ENCODE measurements around the gene ADAMTSL1. TPM values are rescaled to one million over a fixed set of nuclear protein-coding genes. Genes with fewer than 3 reads are reported as not detected.

ADAMTSL1 gene
- total and polyA plus RNA-seq, 5 donors from 2014 or later, result not detected

DNA sequence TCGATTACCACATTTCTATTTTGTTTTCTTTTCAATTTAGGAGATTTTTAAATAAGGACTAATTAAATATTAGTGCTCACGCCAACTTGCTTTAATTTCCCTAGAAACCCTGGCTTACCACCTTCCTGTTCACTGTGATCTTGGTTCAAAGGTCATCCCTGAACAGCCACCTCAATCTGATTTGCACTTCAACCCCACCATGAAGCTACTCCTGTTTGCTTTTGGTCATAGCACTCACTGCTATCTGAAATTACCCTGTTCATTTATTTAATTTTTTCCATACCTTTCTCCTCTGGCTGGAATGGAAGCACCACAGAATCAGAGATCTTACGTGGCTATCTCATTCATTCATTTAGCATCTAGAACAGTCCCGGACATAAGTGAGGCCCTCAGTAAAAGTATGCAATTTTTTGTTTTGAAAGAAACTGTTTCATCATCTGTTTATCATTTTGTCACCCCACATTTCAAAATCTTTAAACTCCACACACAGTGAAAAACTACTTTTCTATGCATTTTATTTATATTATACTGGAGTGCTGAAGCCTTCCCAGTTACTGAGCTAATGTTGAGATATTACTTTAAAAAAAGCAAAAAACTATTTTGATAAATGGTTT lies 17.2 kb upstream of the ADAMTSL1 start:
- Histone ChIP-seq H3K27me3 (ENCODE audit: control insufficient read depth, insufficient read depth, low read length) (no peaks in the 10 kb centered on the region), H3K4me3 (ENCODE audit: low read depth, low read length) (no peak overlapping the region), H3K9me3 (ENCODE audit: control insufficient read depth in 2 of 2, low read length in 2 of 2) (no peaks in the 10 kb centered on the region), H3K36me3 (ENCODE audit: control insufficient read depth, insufficient read depth, low read length) (no peaks in the 10 kb centered on the region), H3K27ac (ENCODE audit: insufficient read depth, low read length, poor library complexity, severe bottlenecking) (no peak overlapping the region), H3K4me1 (ENCODE audit: control insufficient read depth, insufficient read depth, low read length, poor library complexity, severe bottlenecking) (no peaks in the 10 kb centered on the region)
- peaks cover 0 to 4% (median 0%) of the 10 kb centered on the region in 7 donors for H3K9me3 Mint-ChIP-seq
- H3K4me3 Mint-ChIP-seq, result no peak overlapping the region
- no peaks in the 10 kb centered on the region for H3K27me3 Mint-ChIP-seq
- no peak overlapping the region for H3K27ac Mint-ChIP-seq
- no peaks in the 10 kb centered on the region for H3K36me3 Mint-ChIP-seq
- H3K4me1 Mint-ChIP-seq, result no peaks in the 10 kb centered on the region
- DNase-seq (no peak), ATAC-seq (ENCODE audit: low read depth in 2 of 2) (no peak)

DNA sequence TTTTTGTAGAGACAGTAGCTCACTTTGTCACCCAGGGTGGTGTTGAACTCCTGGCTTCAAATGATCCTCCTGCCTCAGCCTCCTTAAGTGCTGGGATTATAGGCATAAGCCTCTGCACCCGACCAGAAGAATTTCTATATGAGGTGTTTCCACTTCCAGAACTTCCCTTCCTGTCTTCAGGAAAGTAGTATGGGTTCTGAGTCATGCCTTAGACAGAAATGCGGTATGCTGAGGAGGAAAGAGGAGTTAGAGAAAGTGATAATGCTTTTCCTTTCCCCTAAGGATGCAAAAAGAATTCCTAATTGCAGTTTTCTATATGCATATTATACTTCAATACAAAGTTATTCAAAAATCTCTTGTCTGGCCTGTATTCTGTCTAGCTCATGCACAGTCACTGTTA lies 16.4 kb upstream of the ADAMTSL1 start:
- Histone ChIP-seq H3K4me1 (ENCODE audit: control insufficient read depth, insufficient read depth, low read length, poor library complexity, severe bottlenecking) (no peaks in the 10 kb centered on the region), H3K36me3 (ENCODE audit: control insufficient read depth, insufficient read depth, low read length) (no peaks in the 10 kb centered on the region), H3K9me3 (ENCODE audit: control insufficient read depth in 2 of 2, low read length in 2 of 2) (no peaks in the 10 kb centered on the region), H3K27ac (ENCODE audit: insufficient read depth, low read length, poor library complexity, severe bottlenecking) (no peak overlapping the region), H3K4me3 (ENCODE audit: low read depth, low read length) (no peak overlapping the region), H3K27me3 (ENCODE audit: control insufficient read depth, insufficient read depth, low read length) (no peaks in the 10 kb centered on the region)
- H3K27me3 Mint-ChIP-seq, result no peaks in the 10 kb centered on the region
- H3K9me3 Mint-ChIP-seq, result peaks cover 0 to 3% (median 0%) of the 10 kb centered on the region in 7 donors
- no peak for ATAC-seq (ENCODE audit: low read depth in 2 of 2)
- H3K4me3 Mint-ChIP-seq, result no peak overlapping the region
- H3K27ac Mint-ChIP-seq, result no peak overlapping the region
- no peaks in the 10 kb centered on the region for H3K4me1 Mint-ChIP-seq
- H3K36me3 Mint-ChIP-seq, result no peaks in the 10 kb centered on the region
- DNase-seq, result no peak

DNA sequence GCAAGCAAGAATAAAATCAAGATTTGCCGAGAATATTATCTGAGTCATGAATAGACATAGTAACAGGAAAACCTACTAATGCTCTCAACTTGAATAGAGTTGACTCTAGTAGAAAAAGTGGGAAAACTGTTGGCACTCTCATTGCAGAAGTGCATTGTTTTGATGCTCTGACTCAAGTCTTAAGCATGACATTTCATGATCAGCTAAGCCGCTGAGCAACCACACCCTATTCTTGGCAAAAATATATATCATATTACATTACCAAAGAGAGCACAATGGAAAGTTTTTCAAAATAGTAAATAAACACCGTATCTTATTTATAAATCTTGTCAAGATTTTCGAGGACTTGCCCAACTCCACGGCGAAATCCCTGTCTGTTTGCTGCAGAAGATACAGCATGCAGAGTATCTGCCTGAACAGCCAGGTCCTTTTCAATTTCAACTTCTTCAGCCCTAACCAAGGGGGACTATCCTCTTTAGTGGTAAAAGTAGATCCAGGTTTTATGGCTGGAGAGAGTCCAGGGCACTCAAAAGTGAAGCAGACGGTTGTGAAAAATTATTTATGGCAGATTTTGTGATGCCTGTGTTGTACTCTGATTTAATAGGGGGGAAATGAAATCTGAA lies 13.9 kb upstream of the ADAMTSL1 start:
- H3K4me3 Mint-ChIP-seq, result no peak overlapping the region
- no peaks in the 10 kb centered on the region for H3K36me3 Mint-ChIP-seq

DNA sequence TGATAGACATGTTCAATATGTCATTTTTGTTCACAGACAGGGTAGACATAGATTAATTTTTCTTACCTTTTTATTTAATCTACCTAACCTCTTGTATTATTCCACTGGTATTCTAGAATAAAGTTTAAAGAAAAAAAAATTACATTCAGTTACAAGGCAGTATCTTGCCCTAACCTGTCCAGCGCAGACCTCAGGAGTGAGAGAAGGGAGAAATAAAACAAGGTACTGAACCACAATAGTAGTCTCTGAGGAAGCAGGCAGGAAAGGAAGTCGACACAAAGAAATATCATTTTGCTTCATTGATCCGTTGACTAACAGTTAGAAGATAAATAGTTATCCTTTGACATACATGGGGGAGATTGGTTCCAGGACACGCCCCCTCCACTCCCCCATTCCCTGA lies 12.5 kb upstream of the ADAMTSL1 start:
- Histone ChIP-seq H3K27ac (ENCODE audit: insufficient read depth, low read length, poor library complexity, severe bottlenecking) (no peak overlapping the region), H3K4me3 (ENCODE audit: low read depth, low read length) (no peak overlapping the region), H3K9me3 (ENCODE audit: control insufficient read depth in 2 of 2, low read length in 2 of 2) (no peaks in the 10 kb centered on the region), H3K27me3 (ENCODE audit: control insufficient read depth, insufficient read depth, low read length) (no peaks in the 10 kb centered on the region), H3K36me3 (ENCODE audit: control insufficient read depth, insufficient read depth, low read length) (no peaks in the 10 kb centered on the region), H3K4me1 (ENCODE audit: control insufficient read depth, insufficient read depth, low read length, poor library complexity, severe bottlenecking) (no peaks in the 10 kb centered on the region)
- Mint-ChIP-seq H3K36me3 (no peaks in the 10 kb centered on the region), H3K4me1 (no peaks in the 10 kb centered on the region), H3K9me3 (peaks cover 0 to 2% (median 0%) of the 10 kb centered on the region in 7 donors), H3K27ac (no peak overlapping the region), H3K27me3 (no peaks in the 10 kb centered on the region), H3K4me3 (no peak overlapping the region)
- DNase-seq, result no peak
- ATAC-seq (ENCODE audit: low read depth in 2 of 2), result no peak

More for the DNA sequence above, 13.9 kb upstream of the ADAMTSL1 start:
- Mint-ChIP-seq H3K4me1 (no peaks in the 10 kb centered on the region), H3K27me3 (no peaks in the 10 kb centered on the region), H3K27ac (no peak overlapping the region), H3K9me3 (peaks cover 0 to 2% (median 0%) of the 10 kb centered on the region in 7 donors)
- Histone ChIP-seq H3K27me3 (ENCODE audit: control insufficient read depth, insufficient read depth, low read length) (no peaks in the 10 kb centered on the region), H3K9me3 (ENCODE audit: control insufficient read depth in 2 of 2, low read length in 2 of 2) (no peaks in the 10 kb centered on the region), H3K36me3 (ENCODE audit: control insufficient read depth, insufficient read depth, low read length) (no peaks in the 10 kb centered on the region), H3K4me1 (ENCODE audit: control insufficient read depth, insufficient read depth, low read length, poor library complexity, severe bottlenecking) (no peaks in the 10 kb centered on the region), H3K27ac (ENCODE audit: insufficient read depth, low read length, poor library complexity, severe bottlenecking) (no peak overlapping the region), H3K4me3 (ENCODE audit: low read depth, low read length) (no peak overlapping the region)
- no peak for ATAC-seq (ENCODE audit: low read depth in 2 of 2)
- no peak for DNase-seq

DNA sequence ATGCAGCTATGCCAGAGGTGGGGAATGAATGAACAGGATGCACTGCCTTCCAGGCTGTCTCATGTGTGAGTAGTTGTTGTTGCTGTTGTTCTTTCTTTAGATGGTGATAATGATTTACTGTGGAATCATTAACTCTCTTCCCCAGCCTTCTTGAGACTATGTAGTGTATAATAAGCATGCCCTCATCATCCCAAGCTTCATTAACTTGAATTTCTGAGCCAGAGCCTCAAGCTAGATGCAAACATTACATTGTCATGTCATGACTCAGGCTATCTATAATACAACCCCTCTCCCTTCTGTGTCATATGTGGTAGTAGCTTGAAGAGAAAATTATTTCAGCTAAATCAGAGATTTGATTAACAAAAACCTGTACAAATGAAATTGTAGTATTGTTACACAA lies 10.0 kb upstream of the ADAMTSL1 start:
- Histone ChIP-seq H3K36me3 (ENCODE audit: control insufficient read depth, insufficient read depth, low read length) (no peaks in the 10 kb centered on the region), H3K9me3 (ENCODE audit: control insufficient read depth in 2 of 2, low read length in 2 of 2) (no peaks in the 10 kb centered on the region), H3K4me1 (ENCODE audit: control insufficient read depth, insufficient read depth, low read length, poor library complexity, severe bottlenecking) (no peaks in the 10 kb centered on the region), H3K27ac (ENCODE audit: insufficient read depth, low read length, poor library complexity, severe bottlenecking) (no peak overlapping the region), H3K27me3 (ENCODE audit: control insufficient read depth, insufficient read depth, low read length) (no peaks in the 10 kb centered on the region), H3K4me3 (ENCODE audit: low read depth, low read length) (no peak overlapping the region)
- DNase-seq (no peak), ATAC-seq (ENCODE audit: low read depth in 2 of 2) (no peak)
- Mint-ChIP-seq H3K4me1 (no peaks in the 10 kb centered on the region), H3K9me3 (peaks cover 0 to 2% (median 0%) of the 10 kb centered on the region in 7 donors), H3K4me3 (no peak overlapping the region), H3K36me3 (no peaks in the 10 kb centered on the region), H3K27me3 (no peaks in the 10 kb centered on the region), H3K27ac (no peak overlapping the region)

DNA sequence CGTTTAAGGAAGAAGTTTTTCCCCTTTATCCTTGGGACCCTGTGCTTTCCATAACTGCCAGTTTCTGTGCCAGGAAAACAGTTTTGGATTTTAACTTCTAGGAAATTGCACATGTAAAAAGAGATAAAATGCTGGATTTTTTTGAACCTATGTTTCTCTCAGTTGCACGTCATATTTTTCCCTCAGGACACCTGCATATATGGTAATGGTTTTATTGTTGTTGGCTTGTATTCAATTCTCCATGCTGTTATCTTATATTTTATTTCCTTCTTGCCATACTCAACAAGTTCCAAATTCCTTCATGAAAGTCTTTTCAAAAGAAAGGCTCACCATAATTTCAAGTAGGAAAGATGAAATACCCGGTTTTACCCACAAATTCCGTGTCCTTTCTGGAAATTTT lies 7.9 kb upstream of the ADAMTSL1 start:
- Mint-ChIP-seq H3K36me3 (no peaks in the 10 kb centered on the region), H3K9me3 (peaks cover 0 to 2% (median 0%) of the 10 kb centered on the region in 7 donors), H3K27ac (no peak overlapping the region), H3K27me3 (no peaks in the 10 kb centered on the region), H3K4me1 (no peaks in the 10 kb centered on the region), H3K4me3 (no peak overlapping the region)
- Histone ChIP-seq H3K36me3 (ENCODE audit: control insufficient read depth, insufficient read depth, low read length) (no peaks in the 10 kb centered on the region), H3K9me3 (ENCODE audit: control insufficient read depth in 2 of 2, low read length in 2 of 2) (no peaks in the 10 kb centered on the region), H3K4me1 (ENCODE audit: control insufficient read depth, insufficient read depth, low read length, poor library complexity, severe bottlenecking) (no peaks in the 10 kb centered on the region), H3K4me3 (ENCODE audit: low read depth, low read length) (no peak overlapping the region), H3K27ac (ENCODE audit: insufficient read depth, low read length, poor library complexity, severe bottlenecking) (no peak overlapping the region), H3K27me3 (ENCODE audit: control insufficient read depth, insufficient read depth, low read length) (no peaks in the 10 kb centered on the region)
- ATAC-seq (ENCODE audit: low read depth in 2 of 2) (no peak), DNase-seq (no peak)

DNA sequence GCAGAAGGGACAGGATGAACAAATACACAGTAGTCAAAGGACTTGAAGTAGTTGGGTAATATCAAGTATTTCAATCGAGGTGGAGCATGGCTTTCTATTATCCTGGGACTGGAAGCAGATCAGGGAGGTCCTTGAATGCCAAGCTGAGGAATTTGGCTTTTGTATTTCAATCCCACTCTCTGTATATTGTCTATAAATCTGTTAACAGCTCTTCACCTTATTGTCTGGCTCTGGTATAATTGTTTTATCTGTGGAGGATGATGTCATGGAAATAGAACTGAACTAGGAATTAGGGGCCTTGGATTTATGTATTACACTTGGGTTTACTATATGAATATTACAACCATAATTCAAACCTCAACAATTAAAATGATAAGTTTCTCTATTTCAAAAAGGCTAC lies 6.3 kb upstream of the ADAMTSL1 start:
- no peaks in the 10 kb centered on the region for H3K36me3 ChIP-seq (ENCODE audit: control insufficient read depth, insufficient read depth, low read length)
- no peak overlapping the region for H3K27ac Mint-ChIP-seq
- H3K9me3 Mint-ChIP-seq, result peaks cover 0 to 2% (median 0%) of the 10 kb centered on the region in 7 donors
- DNase-seq, result no peak
- H3K4me1 Mint-ChIP-seq, result no peaks in the 10 kb centered on the region
- H3K27ac ChIP-seq (ENCODE audit: insufficient read depth, low read length, poor library complexity, severe bottlenecking), result no peak overlapping the region
- no peaks in the 10 kb centered on the region for H3K27me3 ChIP-seq (ENCODE audit: control insufficient read depth, insufficient read depth, low read length)
- no peak overlapping the region for H3K4me3 ChIP-seq (ENCODE audit: low read depth, low read length)
- peaks cover under 1% of the 10 kb centered on the region for H3K27me3 Mint-ChIP-seq
- H3K4me1 ChIP-seq (ENCODE audit: control insufficient read depth, insufficient read depth, low read length, poor library complexity, severe bottlenecking), result no peaks in the 10 kb centered on the region
- H3K9me3 ChIP-seq (ENCODE audit: control insufficient read depth in 2 of 2, low read length in 2 of 2), result no peaks in the 10 kb centered on the region
- no peak overlapping the region for H3K4me3 Mint-ChIP-seq
- H3K36me3 Mint-ChIP-seq, result no peaks in the 10 kb centered on the region
- no peak for ATAC-seq (ENCODE audit: low read depth in 2 of 2)

DNA sequence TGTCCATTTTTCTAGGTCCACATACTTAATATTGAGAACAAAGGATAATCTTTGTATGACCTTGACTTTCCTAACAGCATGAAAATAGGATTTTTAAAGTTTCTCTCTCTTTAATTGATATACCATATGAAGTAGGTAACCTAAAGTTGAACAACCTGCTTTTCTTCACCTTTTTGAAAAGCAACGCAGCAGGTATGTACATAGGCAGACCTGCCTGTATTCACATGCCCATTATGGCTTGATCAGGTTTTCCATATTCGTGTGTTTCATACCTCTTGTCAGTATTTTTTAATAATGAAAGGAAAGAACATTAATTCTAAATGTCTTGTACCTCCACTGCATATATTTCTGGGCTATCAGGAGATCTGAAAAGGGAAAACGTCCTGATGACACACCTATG lies 1.5 kb upstream of the ADAMTSL1 start:
- Mint-ChIP-seq H3K4me1 (no peaks in the 10 kb centered on the region), H3K27ac (no peak overlapping the region), H3K9me3 (peaks cover 0 to 2% (median 0%) of the 10 kb centered on the region in 7 donors), H3K36me3 (no peaks in the 10 kb centered on the region), H3K4me3 (no peak overlapping the region), H3K27me3 (peaks cover 9% of the 10 kb centered on the region)
- H3K4me1 ChIP-seq (ENCODE audit: control insufficient read depth, insufficient read depth, low read length, poor library complexity, severe bottlenecking), result no peaks in the 10 kb centered on the region
- DNase-seq (no peak), ATAC-seq (ENCODE audit: low read depth in 2 of 2) (no peak)
- H3K4me3 ChIP-seq (ENCODE audit: low read depth, low read length), result no peak overlapping the region
- H3K9me3 ChIP-seq (ENCODE audit: control insufficient read depth in 2 of 2, low read length in 2 of 2), result no peaks in the 10 kb centered on the region
- no peak overlapping the region for H3K27ac ChIP-seq (ENCODE audit: insufficient read depth, low read length, poor library complexity, severe bottlenecking)
- H3K36me3 ChIP-seq (ENCODE audit: control insufficient read depth, insufficient read depth, low read length), result no peaks in the 10 kb centered on the region
- H3K27me3 ChIP-seq (ENCODE audit: control insufficient read depth, insufficient read depth, low read length), result no peaks in the 10 kb centered on the region
